HG03039 (cell line): ENCODE data around the gene CCDC136.

Experiments
- ATAC-seq: cut with Tn5 transposase; IDR thresholded peaks from one replicate; pipeline ENCODE4 v1.9.1; 2021; ENCODE audit warnings: mild to moderate bottlenecking, moderate library complexity; ENCODE audit not compliant: unreplicated experiment

CCDC136 gene

DNA sequence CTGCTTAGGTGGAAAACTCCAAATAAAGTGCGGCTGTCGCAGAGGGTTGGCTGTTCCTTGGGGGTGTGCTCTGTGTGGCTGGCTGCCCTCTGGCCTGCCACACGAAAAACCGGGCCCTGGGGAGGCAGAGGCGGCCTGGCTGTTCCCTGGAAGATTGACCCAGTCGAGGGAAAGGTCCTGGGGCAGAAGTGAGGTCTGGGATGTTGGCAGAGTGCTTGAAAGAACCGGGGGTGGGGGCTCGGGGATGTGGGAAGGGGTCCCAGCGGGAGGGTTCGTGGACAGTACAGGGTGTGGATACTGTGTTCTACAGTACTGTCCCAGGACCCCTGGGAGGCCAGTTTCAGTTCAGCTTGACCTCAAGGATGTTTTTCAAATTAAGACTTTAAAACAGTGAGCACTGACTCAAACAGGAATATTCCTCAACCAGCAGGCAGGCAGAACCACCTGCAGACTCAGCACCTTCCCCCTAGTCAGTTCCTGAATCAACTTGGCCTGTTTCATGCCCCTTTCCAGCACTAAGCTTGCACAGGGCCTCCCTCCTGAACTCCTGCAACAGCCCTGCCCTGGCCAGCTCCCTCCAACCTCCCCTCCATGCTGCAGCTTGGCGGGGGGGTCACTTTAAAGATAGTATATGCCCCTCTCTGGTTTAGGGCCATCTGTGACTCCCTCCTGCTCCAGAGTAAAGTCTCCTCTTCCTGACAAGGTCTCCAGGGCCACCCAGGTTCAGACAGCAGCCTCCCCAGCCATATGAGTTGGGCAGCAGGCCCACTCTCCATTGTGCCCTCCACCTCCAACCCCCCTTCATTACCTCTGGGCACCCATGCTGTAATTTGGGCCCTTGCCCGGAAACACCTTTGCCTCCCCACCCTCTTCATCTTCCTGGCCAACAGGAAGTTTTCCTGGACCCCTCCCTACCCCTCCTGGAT is 67.7 kb downstream of the CCDC136 start:
- ATAC-seq: no peak

DNA sequence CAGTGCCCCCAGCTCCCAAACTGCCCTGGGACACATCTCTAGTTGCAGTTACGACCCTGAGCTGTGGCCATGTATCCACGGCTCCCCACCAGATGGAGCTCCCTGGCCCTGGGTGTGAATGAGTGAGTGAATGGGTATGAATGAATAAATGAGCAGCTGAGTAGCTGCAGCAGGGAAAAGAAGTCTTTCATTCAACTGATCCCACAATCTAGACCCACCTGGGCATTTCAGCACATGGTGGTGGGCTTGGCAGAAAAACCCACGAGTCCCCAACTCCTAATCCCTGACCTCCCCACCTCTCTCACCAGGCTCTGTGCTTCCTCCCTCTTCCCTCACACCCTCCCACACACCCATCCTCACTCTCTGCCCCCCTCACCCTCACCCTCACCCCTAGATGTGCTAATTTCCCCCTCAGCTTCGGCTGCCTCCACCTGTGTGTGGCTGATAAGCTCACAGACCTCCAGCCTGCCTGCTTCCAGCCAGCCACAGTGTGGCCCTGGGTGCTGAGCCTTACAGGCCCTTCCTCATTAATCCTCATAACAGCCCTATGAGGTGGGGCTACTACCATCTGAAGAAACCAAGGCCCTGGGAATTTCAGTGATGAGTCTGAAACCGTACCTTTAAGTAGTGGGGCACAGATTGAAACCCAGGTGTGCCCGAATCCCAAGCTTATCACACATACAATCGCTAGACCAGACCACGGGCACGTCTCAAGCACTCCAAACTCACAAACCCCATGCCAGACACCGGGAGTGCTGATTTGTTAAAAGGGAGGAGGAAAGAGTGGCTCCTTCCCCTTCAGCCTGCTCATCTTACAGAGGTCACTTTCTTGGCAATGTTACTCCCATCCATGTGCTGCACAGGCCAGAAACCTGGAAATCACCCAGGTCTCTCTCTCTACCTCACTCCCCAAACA is 68.6 kb downstream of the CCDC136 start:
- ATAC-seq: no peak

DNA sequence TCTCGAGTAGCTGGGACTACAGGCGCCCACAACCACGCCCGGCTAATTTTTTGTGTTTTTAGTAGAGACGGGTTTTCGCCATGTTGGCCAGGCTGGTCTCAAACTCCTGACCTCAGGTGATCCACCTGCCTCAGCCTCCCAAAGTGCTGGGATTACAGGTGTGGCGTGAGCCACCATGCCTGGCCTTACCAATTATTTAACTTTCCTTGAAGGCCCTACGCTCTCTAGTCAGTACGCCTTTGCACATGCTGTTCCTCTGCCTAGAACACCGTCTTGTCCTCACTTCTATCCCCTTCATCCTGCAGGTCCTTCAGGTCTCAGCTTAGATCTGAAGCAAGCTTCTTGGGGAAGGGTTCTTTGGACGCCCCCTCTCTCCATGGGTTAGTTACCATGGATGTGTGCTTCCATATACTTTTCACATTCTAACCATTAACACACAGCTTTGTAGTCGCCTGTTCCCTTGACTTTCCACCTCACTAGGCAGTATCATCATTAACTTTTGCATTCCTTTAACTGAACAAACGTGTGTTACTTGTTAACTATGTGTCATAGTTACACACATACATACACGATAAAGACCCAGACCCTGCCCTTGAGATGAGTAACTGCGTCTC is 70.3 kb downstream of the CCDC136 start:
- no peak for ATAC-seq

DNA sequence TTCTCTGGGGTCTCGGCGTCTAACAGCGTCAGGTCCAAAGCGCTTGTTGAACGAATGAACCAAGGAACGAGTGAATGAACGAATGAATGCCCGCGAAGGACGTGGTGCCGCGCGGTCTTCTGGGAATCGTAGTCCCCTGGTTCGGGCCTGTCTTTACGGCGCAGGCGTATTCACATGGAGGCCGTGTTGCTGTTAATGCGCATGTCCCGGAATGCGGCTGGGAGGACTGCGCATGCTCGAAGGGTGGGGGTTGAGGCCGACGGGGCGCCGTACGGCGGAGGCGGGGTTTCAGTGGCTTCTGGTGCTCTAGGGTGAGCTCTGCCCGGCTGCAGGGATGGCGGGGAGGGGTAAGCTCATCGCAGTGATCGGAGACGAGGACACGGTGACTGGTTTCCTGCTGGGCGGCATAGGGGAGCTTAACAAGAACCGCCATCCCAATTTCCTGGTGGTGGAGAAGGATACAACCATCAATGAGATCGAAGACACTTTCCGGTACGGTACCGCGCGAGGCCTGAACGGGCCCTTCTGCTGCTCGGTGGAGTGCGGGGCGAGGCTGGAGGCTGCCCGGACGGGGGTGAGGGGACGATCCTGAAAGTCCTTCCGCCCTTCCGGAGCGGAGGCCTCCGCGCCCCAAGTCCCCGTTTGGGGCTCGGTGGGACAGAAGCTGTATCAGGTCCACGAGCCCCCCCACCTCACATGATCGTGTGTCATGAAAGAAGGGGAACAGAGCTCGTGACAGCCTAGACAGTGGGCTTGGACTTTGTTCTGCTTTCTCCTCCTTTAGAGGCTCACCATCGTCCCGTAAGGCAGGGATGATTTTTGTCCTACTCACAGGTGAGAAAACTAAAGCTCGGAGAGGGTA is 71.0 kb downstream of the CCDC136 start, which contains the start of gene ATP6V1F:
Gene ATP6V1F (plus strand): TSS at position 286 of the 862 bp plus-strand sequence. CDS start 49 bp downstream, at position 335.
- peak; percentile 91 for ATAC-seq

DNA sequence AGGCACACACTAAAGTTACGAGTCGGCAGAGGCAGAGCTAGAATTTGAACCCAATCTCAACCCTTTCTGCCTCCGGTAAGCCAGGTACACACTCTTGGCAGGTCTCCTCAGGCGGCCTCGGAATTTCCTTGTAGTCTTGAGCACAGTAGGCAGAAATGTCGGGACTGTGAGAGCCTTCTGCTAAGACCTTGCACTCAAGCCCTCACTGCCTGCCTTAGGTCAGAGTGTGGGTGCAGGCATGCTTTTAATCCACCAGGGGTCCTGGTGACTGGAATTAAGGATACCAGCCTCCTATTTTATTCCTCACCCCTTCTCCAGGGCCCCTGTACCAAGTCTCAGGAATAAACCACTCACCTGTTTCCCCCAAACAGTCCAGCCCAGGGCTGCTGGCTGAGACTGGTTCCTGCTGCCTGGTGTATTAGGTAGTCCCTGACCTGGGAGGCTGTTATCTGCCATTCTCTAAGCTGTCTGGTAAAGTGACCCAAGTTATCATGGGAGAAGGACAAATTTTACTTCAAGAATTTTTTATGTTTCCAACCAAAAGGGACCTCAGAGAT is 71.7 kb downstream of the CCDC136 start:
- peak; percentile 16 for ATAC-seq

DNA sequence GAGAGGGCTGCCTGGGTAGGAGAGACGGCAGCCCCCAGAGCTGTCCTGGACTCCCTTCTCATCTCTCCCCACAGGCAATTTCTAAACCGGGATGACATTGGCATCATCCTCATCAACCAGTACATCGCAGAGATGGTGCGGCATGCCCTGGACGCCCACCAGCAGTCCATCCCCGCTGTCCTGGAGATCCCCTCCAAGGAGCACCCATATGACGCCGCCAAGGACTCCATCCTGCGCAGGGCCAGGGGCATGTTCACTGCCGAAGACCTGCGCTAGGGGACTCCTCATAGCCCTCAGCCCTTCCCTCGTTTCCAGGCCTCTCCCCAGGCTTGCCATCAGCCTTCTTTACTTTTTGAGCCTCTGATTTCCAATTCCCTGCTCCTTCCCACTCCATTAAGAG is 73.5 kb downstream of the CCDC136 start:
- no peak for ATAC-seq

DNA sequence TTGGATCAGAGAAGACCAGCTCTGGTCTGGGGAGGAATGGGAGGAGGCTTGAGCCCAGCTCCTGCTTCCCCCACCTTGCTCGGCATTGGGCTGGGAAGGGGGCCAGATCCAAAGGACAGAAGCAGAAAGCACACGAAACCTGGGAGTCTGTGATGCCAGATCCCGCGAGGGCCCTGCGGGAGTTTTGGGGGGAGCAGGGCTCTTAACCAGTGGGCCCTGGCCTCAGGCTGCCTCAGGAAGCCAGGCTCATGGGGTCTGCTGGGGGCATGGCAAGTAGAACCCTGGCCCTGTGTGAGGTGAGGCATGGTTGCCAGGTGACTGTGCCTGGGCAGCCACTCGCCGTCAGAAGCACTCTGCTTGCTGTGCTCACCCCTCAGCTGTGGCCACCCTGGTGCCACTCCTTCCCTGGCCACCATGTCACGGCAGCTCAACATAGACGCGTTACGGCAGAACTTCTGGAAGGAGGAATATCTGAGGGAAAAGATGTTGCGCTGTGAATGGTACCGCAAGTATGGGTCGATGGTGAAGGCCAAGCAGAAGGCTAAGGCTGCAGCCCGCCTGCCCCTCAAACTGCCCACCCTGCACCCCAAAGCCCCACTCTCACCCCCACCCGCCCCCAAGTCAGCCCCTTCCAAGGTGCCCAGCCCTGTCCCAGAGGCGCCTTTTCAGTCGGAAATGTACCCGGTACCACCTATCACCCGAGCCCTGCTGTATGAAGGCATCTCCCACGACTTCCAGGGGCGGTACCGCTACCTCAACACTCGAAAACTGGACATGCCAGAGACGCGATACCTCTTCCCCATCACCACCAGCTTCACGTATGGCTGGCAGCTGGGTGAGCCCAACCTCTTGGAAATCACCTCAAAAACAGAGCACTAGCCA is 74.5 kb downstream of the CCDC136 start:
- ATAC-seq: no peak

DNA sequence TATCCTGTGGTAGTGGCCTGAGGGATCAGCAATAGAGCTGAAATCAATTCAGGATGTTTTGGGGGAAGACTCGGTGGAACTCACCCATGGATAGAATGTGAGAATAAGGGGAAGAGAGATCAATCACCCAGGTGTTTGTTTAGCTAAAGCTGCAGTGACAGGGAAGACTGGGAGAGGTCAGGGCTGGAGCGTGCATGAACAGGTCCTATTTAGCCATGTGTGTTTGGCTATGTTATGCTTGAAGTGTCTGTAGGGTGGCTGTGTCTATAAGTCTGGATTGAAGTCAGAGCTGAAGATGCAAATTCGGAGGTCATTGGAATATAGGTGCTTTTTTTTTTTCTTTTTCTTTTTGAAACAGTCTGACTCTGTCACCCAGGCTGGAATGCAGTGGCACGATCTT is 75.5 kb downstream of the CCDC136 start:
- ATAC-seq: no peak

DNA sequence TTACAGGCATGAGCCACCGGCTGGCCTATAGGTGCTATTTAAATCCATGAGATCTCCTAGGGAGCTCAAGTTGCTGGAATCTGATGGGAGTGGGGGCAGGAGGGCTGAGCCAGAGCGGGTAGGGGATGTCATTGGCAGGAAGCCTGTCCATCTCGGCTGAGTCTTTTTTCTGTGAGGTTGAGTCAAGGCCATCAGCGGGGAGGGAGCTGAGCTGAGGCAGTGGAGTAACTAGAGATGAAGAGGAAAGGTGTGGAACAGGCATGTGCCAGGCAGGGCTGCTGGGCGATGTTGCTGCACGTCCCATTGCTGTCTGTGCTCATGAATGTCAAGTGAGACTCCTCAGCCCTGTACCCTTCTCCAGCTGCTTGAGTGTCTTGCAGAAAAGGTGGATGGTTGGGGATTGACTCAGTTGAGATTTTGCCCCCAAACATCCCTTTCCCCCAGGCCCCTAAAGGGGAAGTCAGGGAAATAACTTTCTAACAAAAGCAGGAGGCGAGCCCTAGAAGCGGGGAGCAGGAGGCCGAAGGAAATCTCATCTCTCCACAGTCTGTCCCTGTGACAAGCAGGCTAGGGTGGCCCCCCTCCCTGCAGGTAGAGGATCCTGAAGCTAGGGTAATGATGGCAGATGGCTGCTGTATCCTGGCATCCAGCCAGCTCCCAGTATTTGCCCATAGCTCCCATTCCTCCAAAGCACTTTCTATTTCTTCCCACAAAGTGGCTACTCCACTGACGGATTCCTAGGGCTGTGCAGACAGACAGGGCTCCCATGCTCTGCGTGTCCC is 76.3 kb downstream of the CCDC136 start:
- ATAC-seq: no peak

DNA sequence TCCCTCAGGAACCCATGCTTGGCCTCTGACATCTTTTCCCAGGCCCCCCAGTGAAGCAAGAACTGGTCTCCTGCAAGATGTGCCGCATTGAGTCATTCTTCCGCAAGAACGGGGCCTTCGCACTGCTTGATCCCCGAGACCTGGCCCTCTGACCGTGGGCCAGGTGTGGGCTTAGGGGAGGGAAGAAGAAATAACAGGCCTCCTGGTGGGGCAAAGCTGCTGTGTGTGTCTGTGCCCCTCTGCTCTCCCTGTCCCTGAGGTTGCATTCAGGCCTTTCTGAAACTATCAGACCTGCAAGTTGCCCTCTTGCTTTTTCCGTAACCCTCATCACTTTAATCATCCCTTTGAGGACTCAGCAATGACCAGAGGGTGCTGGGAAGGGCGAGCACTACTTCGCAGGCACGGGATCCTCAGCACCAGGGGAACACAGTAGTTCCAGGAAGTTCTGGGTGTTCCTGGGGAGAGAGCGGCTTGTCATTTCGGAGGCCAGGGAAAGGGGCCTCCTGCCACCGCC is 76.9 kb downstream of the CCDC136 start:
- no peak for ATAC-seq

DNA sequence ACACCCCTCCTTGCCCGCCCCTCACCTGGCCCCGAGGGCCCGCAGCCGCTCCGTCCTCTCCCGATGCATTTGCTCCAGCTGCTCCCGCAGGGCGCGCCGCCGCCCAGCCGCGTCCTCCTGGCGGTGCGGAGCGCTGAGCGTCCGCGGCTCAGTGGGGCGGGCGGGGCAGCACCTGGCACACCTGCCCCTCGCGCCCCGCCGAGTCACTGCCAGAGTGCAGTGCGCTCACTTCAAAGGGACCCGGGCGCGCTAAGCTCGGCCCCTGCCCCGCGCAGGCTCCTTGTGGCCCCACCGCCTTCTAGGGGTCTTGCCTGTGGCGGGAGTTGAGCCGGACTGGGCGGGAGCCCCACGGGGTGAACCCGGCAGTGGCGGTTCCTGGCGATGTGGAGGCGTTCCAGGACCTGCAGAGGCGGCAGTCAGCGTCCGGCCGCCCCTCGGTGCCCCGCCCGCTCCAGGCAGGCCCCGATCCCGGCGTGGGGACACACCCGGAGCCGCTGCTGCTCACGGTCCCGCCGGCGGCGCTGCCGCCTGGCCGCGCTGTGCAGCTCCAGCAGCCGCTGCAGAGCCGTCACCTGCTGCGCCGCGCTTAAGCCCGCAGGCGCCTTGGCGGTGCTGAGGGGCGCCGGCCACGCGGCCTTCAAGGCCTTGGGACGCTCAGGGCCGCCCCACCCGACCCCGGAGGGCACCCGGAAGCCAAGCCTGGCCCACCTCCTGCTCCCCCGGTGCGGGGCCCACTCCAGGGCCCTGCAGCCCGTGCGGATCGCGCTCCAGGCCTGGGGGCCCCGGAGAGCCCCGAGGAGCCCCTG is 77.6 kb downstream of the CCDC136 start:
- ATAC-seq: no peak

DNA sequence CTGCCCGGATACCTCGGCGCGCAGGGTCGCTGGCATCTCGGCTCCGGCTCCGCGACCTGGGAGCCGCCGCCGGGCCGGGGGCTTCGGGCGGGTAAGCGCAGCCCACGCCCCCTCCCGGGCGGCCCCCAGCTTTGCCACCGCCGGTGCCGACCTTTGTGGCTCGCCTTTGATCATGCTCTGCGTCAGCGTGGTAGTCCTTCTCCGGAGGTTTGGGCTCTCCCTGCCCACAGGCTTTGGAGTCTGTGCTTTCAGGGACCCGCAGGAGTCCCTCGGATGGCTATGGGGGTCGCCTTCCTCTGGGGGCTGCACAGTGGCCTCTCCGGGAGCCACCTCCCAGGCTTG is 78.1 kb downstream of the CCDC136 start:
- ATAC-seq: no peak

DNA sequence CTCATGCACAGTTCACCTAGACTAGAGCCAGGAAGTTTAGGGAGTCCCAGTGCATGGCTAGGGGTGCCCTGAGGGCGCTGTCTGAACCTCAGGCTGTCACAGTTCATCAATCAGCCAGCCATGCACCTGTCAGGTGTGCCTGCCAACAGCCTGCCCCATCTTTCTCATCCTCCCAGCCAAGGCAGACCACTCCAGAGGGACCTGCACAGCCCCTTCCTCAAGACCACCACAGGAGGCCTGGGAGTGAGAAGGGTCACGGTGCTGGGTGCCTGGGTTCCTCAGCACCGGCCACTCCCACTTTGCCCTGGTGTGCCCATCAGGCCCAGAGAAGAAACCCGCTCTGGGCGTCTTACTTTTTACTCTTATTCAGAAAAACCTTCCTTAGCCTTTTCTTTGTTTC is 79.3 kb downstream of the CCDC136 start:
- no peak for ATAC-seq
